GM12874 (cell line): ENCODE measurements around the gene YIPF7.

Source experiments
- TF ChIP-seq, protein P1 (sequence below): IDR thresholded peaks from 2 replicates; pipeline ENCODE4 v1.5.1; 2011; ENCODE audit warnings: low read depth, mild to moderate bottlenecking, control low read depth, low read length, moderate library complexity; ENCODE audit not compliant: insufficient read depth

YIPF7 gene

GRCh38 chr4:44616621-44617020, 34.8 kb downstream of the YIPF7 start:
- TF ChIP-seq, protein P1, sequence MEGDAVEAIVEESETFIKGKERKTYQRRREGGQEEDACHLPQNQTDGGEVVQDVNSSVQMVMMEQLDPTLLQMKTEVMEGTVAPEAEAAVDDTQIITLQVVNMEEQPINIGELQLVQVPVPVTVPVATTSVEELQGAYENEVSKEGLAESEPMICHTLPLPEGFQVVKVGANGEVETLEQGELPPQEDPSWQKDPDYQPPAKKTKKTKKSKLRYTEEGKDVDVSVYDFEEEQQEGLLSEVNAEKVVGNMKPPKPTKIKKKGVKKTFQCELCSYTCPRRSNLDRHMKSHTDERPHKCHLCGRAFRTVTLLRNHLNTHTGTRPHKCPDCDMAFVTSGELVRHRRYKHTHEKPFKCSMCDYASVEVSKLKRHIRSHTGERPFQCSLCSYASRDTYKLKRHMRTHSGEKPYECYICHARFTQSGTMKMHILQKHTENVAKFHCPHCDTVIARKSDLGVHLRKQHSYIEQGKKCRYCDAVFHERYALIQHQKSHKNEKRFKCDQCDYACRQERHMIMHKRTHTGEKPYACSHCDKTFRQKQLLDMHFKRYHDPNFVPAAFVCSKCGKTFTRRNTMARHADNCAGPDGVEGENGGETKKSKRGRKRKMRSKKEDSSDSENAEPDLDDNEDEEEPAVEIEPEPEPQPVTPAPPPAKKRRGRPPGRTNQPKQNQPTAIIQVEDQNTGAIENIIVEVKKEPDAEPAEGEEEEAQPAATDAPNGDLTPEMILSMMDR = no peak

DNA sequence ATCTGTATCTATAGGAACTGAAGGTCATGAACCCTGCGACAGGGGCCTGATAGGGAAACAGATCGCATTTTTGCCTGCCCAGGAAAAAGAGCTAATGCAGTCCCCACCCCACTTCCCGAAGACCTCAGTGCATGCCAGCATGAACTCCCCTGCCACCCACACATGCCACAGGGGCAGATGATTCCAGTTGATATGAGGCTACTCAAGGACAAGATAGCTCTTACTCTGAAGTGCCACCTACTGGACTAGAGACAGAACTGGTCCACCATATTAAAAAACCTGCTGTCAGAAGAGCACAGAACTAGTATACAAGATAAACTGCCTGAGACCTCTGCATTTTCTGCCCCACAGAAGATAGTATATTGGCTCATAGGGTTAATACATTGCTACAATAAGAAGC, 68.0 kb downstream of the YIPF7 start:
- TF ChIP-seq, protein P1 = peak; percentile 49; the same call in 1 of the 2 replicates

- TF ChIP-seq, protein P1 = no peak
These were observed 71.2 kb downstream of the YIPF7 start for GRCh38 chr4:44580231-44580630.

- TF ChIP-seq, protein P1 = no peak
These were observed 72.5 kb downstream of the YIPF7 start for GRCh38 chr4:44578954-44579353.
